ENCODE data around the gene PSMG4. TPM values are rescaled to one million over a fixed set of nuclear protein-coding genes. Genes with fewer than 3 reads are reported as not detected.

The PSMG4 gene
- total RNA-seq, 1 donor from 2014 or later = 19.6 TPM

DNA sequence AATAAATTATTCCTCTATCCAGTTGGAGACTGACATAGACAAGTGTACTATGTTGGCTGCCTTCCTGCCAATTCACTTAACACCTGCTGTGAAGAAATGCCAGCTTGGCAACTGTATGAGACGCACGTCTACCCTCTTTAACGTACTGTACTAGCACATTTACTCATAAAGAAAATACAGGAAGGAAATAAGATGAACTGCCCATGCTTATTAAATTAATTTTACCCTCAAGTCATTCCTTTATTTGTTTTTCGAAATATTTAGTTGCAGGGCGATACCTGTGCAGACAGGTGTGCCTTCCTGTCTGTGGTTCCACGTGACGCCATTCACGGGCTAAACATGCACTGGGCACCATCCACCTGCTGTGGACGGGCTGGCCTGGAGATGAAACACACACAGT is 52.0 kb downstream of the PSMG4 start:
- ATAC-seq = peak; percentile 70

- no peak for ATAC-seq
Measured at GRCh38 chr6:3311826-3312225, 53.1 kb downstream of the PSMG4 start.

GRCh38 chr6:3312604-3313231 is 54.0 kb downstream of the PSMG4 start:
- no peak for ATAC-seq

DNA sequence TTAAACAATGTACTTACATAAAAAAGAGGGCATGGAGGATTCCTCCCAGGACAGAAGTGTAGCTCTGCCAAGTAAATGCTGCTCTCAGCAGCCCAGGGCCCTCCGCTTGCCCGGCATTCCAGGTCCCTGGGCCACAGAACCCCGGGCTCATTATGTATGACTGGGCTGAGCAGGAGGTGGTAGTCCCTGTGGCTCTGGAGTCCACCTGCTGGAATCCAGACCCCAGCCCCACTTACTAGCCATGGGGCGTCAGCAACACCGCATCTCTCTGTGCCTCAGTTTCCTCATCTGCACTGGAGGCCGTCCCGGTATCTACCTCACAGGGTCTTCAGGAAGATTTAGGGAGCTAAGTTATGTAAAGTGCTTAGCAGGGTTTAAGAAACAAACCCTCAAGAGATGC is 55.4 kb downstream of the PSMG4 start:
- no peak for ATAC-seq

GRCh38 chr6:3314621-3315467 is 56.1 kb downstream of the PSMG4 start:
- no peak for ATAC-seq

DNA sequence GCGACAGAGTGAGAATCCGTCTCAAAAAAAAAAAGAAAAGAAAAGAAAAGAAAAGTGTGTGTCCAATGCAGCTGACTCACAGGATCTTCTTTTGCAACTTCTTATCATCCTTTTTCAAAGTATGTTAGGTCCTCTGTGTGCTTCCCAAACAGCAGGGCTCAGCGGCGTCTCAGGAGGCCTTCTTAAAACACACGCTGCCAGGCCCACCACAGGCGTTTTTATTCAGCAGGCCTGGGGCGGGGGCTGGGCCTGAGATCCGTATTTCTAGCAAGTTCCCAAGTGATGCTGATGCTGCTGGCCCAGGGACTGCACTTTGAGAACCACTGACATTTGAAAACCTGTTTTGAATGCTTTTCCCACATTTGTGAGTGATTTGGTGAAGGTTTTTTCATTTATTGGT is 57.1 kb downstream of the PSMG4 start:
- no peak for ATAC-seq

GRCh38 chr6:3316331-3316730 is 57.6 kb downstream of the PSMG4 start:
- no peak for ATAC-seq

DNA sequence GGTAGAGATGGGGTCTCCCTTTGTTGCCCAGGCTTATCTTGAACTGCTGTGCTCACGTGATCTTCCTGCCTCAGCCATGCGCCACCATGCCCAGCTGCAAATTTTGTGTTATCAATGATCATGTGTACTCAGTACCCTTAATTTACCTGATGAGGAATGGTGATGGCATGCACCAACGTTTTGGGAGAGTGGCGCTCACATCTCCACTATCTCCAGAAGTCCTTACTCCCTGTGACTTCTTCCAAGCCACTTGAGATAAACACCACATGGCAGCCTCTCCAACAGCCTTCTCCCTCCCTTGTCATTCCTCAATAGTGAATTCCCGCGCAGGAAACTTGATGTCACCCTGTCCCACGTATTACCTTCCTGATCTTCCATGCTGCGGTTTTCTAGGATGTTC is 58.1 kb downstream of the PSMG4 start:
- no peak for ATAC-seq

Other genes with a start within 250 kb of the PSMG4 start
- 16.2 TPM for gene RIPK1, start 190.5 kb upstream of the PSMG4 start, total RNA-seq
- gene BPHL, start 140.2 kb upstream of the PSMG4 start, total RNA-seq = 27.0 TPM
- gene TUBB2A, start 101.4 kb upstream of the PSMG4 start, total RNA-seq = 70.3 TPM
- 3.0 TPM for gene TUBB2B, start 31.3 kb upstream of the PSMG4 start, total RNA-seq
- gene SLC22A23, start 198.1 kb downstream of the PSMG4 start, total RNA-seq = 36.3 TPM